Measurements from ENCODE around the gene STAT4. TPM values are rescaled to one million over a fixed set of nuclear protein-coding genes. Genes with fewer than 3 reads are reported as not detected.
"Not testable (repeated sequence)": the region's sequence is repeated elsewhere in the genome, so short reads cannot be mapped to it uniquely, and the experiment has no call there.

Gene STAT4
- total RNA-seq, 1 donor from 2014 or later = 2.1 TPM

- peaks cover 68% of the 10 kb centered on the region for H3K36me3 Mint-ChIP-seq
- no peak for TF ChIP-seq CTCF (conservative IDR thresholded peaks at IDR 0.05)
- no peaks in the 10 kb centered on the region for H3K27me3 Mint-ChIP-seq
- peaks cover 4% of the 10 kb centered on the region for H3K4me1 Mint-ChIP-seq (ENCODE audit: unreplicated experiment)
- no peak overlapping the region for H3K4me3 Mint-ChIP-seq
- DNase-seq (ENCODE audit: extremely low spot score, unreplicated experiment) = no peak
- H3K27ac Mint-ChIP-seq = no peak overlapping the region
- no peaks in the 10 kb centered on the region for H3K9me3 Mint-ChIP-seq
These were observed 153.2 kb downstream of the STAT4 start for GRCh38 chr2:190997526-190998113.

- TF ChIP-seq CTCF (conservative IDR thresholded peaks at IDR 0.05) = no peak
- Mint-ChIP-seq H3K27me3 (no peaks in the 10 kb centered on the region), H3K4me3 (no peak overlapping the region), H3K27ac (no peak overlapping the region), H3K4me1 (ENCODE audit: unreplicated experiment) (peaks cover 4% of the 10 kb centered on the region), H3K9me3 (no peaks in the 10 kb centered on the region), H3K36me3 (peaks cover 63% of the 10 kb centered on the region)
- DNase-seq (ENCODE audit: extremely low spot score, unreplicated experiment) = no peak
These were observed 153.8 kb downstream of the STAT4 start for GRCh38 chr2:190996947-190997346.

GRCh38 chr2:190996338-190996946, 154.4 kb downstream of the STAT4 start:
- Mint-ChIP-seq H3K4me1 (ENCODE audit: unreplicated experiment) (peaks cover 4% of the 10 kb centered on the region), H3K4me3 (no peak overlapping the region), H3K9me3 (no peaks in the 10 kb centered on the region), H3K36me3 (peaks cover 62% of the 10 kb centered on the region), H3K27me3 (no peaks in the 10 kb centered on the region), H3K27ac (no peak overlapping the region)
- no peak for DNase-seq (ENCODE audit: extremely low spot score, unreplicated experiment)
- TF ChIP-seq CTCF (conservative IDR thresholded peaks at IDR 0.05) = peak; percentile 78

- H3K27ac Mint-ChIP-seq; H3K4me1 Mint-ChIP-seq (ENCODE audit: unreplicated experiment); H3K27me3 Mint-ChIP-seq; H3K4me3 Mint-ChIP-seq; H3K9me3 Mint-ChIP-seq; DNase-seq (ENCODE audit: extremely low spot score, unreplicated experiment): not testable (repeated sequence)
- peaks cover 55% of the 10 kb centered on the region for H3K36me3 Mint-ChIP-seq
These were observed 155.5 kb downstream of the STAT4 start for GRCh38 chr2:190995315-190995714.

- Mint-ChIP-seq H3K4me1 (ENCODE audit: unreplicated experiment) (no peaks in the 10 kb centered on the region), H3K27ac (no peak overlapping the region), H3K36me3 (peaks cover 52% of the 10 kb centered on the region), H3K4me3 (no peak overlapping the region), H3K9me3 (no peaks in the 10 kb centered on the region), H3K27me3 (no peaks in the 10 kb centered on the region)
- no peak for DNase-seq (ENCODE audit: extremely low spot score, unreplicated experiment)
- no peak for TF ChIP-seq CTCF (conservative IDR thresholded peaks at IDR 0.05)
These were observed 156.6 kb downstream of the STAT4 start for GRCh38 chr2:190994148-190994547.

- H3K4me3 Mint-ChIP-seq = no peak overlapping the region
- DNase-seq (ENCODE audit: extremely low spot score, unreplicated experiment) = no peak
- H3K27ac Mint-ChIP-seq = no peak overlapping the region
- no peaks in the 10 kb centered on the region for H3K27me3 Mint-ChIP-seq
- peaks cover 49% of the 10 kb centered on the region for H3K36me3 Mint-ChIP-seq
- TF ChIP-seq CTCF (conservative IDR thresholded peaks at IDR 0.05) = no peak
- H3K9me3 Mint-ChIP-seq = no peaks in the 10 kb centered on the region
- H3K4me1 Mint-ChIP-seq (ENCODE audit: unreplicated experiment) = no peaks in the 10 kb centered on the region
These were observed 157.5 kb downstream of the STAT4 start for GRCh38 chr2:190993292-190993643.

All from type B pancreatic cell (in vitro differentiated cells).